NCI-H526 treated with DMSO at 0.1 percent for 48 hours (cell line): Measurements from ENCODE around the gene CLSTN2.
A peak's percentile ranks its signal among the peaks of the same experiment; 100 is the strongest.

Experiments
- DNase-seq: peaks from one replicate; lab custom pipeline; 2025; lab: John Stamatoyannopoulos, UW

The CLSTN2 gene

DNA sequence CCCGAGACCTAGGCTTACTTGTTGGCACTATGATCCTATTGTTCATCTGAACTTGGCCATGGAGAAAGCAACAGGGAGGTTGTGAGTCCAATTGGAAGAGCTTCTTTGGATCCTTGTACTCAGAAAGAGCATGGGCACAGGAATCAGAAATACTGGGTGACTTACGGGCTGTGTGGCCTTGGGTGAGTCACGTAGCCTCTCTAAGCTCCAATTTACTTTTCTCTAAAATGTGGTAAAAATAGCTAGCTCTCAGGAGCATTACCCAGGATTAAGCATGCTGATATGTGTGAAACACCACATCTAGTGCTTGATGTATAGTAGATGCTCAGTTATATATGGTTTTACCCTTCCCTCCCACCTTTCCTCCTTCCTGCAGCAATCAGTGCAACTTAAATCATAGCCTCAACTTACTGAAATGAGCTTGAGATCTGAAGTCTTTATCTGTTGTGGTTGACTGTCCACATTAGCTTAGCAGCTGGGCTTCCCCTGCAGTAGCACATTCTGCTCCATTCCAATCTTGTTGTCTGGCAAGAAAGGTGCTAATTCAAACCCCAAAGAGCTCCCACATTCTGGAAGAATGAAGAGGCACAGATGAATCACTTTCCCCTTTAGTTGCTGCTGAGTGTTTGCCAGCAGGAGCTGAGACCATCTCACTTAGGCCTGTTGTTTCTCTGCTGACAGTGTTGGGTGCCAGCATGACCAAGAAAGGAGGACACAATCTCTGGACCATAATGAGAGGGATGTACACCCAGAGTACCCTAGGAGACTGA is 443.8 kb downstream of the CLSTN2 start:
- no peak for DNase-seq

DNA sequence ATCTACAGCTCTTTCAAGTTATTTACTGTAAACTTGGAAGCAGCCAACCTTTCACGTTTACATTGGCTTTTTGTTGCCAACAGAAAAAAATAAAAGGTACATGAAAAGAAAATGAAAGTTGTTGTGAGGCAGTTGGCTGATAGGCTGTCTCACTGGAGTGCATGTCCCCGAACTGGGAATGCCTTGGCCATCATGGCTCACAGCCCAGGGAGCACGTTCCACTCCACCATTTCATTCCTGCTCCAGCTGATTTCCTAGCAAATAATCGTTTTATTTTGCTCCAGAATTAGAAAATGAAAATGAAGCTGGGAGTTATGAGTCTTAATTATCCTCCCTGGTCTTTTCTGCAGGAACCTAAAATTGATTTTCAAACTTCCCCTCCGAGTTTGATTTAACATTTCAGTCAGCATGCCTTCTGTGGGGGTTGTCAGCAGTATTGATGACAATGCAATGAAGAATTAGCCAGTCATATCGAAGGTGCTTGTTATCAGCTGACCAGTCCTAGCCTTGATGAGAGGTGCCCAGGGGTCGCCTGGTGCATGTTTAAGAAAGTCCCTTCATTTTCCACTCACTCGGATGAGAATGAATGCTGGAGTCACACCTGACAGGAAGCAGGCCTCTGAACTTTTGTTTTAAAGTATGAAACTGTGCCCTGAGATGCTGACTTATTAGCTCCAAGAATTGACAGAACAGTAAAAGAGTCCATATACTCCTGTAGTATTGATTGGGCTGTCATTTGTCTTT is 449.2 kb downstream of the CLSTN2 start:
- no peak for DNase-seq

DNA sequence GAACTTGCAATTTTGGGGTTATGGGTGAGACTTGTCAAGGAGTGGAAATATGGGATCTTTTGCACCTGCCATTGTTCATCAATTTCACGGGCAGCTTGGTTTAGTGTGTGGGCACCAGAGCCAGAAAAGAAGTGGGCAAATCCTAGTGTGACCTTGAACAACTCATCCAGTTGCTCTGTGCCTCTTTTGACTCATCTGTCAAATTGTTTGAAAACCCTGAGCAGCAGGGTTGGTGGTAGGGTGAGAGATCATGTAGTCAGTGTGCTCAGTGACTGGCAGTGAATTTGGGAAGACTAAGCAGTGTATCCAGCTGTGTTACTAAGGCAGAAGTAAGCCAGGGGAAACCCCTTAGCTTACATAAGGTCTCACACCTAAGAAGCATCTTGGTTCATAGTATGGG is 449.9 kb downstream of the CLSTN2 start:
- DNase-seq: no peak

DNA sequence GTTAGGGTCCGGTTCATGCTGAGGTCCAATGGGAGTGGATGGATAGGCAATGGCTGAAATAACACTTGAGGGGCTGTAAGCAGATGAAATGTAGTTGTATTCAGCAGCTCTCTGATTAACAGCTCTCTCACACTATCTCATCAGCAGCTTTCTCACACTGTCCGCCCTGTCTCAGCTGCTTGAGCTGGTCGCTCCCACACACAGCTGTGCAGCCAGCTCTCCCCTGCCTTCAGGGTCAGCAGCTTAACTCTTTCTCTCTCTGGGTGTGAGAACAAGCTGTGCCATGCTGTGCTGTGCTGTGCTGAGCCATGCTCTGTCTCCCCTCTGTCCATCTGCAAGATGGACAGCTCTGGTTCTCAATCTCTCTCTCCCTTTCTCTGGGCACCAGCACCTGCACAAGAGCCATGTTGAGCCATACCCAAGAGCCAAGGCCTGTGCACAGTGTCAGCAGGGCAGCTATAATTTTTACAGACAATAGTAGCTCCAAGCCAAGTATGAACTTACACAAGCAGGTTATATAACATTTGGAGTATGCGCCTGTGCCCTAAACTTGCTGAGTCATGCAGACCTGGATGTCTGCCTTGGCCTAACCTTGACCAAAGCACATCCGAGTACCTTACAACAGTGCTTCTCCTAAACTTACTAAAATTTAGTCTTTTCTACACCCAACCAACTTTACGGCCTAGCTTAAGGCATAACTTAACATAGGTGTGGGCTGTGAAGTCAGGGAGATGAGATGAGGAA is 451.5 kb downstream of the CLSTN2 start:
- no peak for DNase-seq

DNA sequence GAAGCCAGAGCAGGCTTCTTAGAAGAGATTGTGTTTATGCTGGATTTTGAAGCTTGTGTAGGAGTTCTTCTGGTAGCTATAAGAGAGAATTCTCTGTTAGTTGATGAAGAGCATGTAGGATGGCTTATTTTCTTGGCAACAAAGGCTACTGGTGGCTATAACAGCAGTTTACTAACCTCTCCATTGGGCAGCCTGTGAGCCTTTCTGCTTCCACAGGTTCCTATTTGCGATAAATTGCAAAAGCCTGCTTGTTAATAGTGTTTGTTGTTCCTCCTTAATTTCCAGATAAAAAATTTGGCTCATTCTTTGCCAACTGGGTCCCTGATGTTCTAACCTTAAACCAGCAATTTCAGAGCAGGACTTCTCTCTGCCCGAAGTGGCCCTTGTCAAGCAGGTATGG is 452.3 kb downstream of the CLSTN2 start:
- no peak for DNase-seq

DNA sequence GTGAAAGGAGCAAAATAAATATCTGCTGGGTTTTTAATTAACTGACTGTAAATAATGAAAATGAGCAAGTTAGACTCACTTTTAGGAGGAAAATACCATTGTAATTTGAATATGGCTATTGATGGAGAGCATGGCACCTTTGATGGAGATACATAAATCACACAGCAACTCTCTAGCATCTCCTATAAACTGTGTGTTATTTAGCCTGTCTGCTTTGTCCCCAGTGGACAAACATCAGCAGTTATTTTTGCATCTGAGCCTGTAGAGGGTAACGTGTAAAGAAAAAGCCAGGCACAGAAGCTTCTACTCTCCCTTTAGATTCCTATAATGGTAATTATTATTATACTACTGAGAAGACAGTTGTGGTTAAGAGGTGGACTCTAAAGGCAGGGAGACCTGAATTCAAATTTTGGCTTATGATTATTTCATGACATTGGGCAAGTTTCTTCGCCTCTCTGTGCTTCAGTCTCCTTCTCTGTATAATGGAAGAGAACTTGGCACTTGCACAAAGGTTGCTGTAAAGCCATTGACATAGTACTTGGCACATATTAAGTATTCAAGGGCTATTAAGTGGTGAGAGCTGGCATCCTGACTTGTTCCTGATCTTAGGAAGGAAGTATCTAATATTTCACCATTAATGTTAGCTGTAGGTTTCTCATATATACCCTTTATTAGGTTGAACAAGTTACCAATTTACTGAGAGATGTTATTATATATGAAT is 453.4 kb downstream of the CLSTN2 start:
- no peak for DNase-seq

DNA sequence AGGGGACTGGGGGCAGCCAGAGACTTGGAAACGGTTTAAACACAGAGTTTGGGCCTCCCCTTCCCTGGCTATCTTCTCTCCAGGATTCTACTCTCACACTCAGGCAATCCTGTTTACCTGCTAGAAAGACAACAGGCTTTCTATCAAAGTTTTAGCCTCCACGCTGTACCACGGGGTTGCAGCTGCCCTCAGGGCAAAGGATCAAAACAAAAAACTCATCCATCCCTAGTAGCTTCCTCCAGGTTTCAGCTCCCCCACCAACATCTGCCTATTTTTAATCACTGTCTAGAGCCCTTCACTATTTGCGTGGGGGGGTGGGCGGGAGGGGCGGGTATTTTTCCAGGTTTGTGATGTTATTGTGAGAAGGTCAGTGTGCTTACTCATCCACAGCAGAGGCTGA is 456.1 kb downstream of the CLSTN2 start:
- DNase-seq: no peak

DNA sequence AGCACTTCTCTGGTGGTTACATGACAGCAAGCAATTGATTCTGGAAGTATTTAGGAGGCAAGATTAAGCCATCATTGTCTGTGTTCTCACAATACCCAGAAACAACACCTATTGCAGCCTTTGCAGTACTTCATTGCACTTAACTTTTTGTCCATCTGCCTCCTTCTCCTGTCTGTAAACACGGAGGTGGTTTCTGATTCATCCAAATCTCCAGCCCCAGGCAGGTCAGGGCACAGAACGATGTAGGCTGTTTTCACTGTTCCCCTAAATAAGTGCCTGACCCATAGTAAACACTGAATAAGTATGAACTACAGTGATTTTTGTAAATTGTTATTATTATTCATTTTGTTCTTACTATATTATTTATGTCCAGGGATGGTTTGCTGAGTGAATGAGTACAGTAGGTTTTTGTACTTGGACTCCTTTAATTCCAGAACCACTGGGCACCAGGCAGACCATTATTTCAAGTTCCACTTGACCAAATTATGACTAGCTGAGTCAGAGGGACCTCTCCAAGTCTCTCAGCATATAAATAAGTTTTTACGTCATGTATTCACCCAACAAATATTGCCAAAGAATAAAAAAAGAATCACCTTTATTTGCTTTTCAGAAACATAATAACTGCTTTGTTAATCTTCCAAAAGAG is 459.6 kb downstream of the CLSTN2 start:
- DNase-seq: no peak

DNA sequence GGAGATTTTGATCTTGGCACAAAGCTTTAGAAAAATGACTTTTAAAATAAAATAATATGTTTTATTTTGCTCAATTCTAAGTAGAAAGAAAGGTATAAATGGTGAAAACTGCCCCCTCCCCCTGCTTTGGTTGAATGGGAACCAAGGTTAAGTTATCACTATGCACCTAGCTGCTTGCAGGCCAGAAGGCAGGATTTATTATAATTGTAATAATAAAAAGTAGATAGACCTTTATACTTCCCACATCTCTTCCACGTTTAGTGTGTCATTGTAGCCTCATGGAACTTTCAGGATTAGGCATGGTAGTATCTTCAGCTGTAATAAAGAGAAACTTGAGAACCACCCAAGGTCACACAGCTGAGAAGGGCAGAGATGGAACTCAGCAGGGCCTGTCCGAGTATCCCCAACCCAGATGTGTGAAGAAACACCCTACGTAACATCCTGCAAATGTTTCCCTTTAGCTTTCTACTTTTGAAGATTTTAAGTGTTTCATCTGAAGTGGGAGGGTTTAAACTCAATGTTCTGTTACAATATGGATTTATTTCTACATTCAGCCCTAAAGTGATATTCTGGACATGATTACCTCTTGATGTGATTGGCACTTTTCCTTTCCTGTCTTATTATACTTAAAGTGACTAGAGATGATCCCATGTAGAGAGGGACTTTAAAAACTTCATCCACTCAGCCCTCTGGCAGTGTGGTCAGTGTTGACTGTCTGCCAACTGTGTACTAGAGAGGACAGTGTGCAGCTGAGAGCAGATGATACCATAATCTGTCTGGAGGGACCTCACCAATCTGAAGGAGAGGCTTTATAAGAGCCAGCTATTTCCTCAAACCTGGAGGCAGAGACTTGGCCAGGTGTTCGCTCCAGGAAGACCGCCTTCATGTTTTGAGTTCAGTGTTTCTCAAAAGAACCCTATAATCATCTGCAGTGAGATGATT is 460.4 kb downstream of the CLSTN2 start:
- DNase-seq: no peak

DNA sequence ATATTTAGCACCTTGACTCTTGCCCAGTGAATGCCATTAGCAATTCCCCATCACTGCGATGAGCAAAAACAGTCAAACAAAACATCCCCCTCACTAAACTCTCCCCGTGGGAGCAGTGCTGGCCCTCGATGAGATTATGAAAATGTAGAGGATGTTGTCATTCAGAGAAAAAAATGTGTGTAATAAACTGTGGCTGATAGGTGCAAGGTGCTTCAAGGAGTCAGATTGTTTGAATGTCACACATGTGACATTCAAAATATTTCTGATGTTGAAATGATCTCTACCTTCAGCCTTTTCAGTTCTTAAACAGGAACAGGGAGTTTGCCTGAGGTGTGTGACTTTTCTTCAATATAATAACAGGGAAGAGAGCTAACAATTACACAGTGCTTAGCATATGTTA is 461.1 kb downstream of the CLSTN2 start:
- no peak for DNase-seq

DNA sequence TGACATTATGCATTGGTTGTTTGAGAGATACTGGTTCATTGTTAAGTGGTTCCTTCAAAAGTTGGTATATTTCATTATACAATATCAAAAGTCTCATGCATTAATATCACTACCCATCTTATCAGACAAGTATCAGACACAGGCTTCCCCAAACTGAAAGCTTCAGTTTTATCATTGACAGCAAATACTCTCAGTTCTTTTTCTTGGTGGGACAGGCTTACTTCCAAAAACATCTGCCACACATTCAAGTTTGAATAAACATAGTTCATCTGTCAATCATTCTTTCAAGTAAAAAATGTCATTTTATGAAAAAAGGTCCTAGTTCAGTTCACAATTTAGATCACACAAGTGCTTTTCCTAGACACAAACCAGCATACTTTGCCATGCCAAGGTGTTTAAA is 462.9 kb downstream of the CLSTN2 start:
- DNase-seq: no peak

DNA sequence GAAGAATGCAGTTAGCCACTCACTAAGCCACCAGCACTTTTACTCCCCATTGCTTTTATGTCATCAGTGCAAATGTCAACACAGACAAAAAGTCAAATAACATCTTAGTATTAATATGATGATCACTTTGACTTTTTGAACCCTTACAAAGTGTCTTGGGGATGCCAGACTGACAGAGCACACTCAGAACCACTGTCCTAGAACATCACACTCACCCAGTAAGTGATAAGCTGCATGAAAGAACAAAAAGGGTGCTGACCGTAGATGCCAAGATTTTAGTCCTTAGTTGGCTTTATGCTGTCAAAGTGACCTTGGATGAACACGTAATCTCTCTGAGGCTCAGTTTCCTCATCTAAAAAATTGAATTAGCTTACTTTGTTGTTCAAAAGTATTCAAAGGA is 463.4 kb downstream of the CLSTN2 start:
- no peak for DNase-seq

DNA sequence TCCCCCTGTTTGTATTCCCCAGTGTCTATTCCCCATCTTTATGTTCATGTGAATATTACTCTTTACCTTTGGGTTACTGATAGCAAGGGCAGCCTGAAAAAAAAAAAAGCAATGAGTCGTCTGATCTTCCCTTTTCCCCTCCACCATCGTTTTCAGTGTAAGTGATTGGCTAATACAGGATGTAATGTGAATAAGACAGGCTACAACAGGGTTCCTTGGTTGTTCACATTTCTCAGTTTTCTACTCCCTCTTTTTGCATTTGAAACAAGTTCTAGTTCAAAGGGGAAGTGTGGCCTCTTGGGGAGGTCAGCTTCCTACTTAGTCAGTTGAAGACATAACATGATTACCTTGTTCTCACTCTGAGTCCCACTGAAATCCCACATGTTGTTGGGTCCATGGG is 464.9 kb downstream of the CLSTN2 start:
- DNase-seq: no peak

DNA sequence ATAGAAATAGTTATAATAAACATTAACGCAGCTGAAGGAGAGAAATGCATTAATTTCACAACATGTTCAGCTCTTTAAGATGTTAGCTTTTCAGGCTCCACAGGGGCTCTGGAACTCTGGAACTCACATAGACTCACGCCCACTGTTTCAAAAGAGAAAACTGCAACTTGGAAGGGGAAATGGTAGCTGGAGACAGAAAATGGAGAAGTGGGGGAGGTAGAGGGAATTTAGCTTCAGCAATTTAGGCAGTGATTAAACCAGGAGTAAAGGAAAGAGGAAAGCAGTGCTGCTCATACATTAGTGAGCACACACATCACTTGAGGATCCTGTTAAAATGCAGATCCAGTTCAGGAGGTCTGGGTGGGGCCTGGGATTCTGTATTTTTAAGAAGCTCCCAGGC is 468.1 kb downstream of the CLSTN2 start:
- no peak for DNase-seq

DNA sequence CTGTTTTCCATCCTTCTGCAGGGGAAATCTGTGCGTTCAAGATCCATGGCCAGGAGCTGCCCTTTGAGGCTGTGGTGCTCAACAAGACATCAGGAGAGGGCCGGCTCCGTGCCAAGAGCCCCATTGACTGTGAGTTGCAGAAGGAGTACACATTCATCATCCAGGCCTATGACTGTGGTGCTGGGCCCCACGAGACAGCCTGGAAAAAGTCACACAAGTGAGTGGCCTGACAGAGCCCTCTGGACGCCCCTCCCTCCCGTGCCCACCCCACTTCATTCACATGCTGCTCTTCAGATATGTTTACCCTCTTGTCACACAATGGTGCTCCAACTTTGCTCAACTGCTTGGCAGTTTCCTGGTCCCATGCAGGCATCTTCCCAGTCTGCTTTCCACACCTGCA is 468.6 kb downstream of the CLSTN2 start:
- no peak for DNase-seq

DNA sequence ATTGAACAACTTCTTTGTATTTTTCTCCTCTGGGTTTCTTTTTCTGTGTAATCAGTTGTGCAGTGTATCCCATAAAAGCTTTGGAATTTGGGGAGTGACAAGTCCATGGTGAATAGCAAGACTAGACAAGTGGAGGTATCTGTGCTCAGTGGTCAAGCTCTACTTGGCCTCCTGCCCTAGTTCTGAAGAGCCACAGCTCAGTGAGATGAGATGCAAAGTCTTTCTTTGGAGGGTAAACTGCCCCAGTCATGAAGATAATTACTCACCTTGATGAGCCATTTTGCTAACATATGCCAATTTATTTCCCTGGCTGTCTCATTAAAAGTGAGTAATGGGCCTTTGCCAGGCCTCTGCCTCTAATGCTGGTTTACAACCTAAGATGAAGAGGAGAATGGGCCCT is 471.7 kb downstream of the CLSTN2 start:
- peak; percentile 80 for DNase-seq

DNA sequence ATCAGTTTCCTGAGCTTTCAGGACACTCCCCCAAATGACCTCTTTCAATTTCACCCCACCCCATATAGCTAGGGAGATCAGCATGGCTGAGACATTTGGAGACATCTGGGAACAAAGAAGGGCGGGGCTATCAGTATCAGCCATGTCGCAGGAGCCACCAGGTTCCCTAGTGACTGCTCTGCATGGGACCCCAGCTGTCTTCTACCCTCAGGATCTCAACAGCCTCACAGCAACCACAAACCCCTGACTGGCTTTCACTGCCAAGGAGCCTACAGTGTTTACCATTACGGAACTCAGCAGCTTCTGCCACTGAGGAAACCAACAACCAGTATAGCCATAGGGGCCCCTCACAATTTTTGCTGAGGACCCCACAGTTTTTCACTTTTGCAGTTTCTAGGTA is 473.3 kb downstream of the CLSTN2 start:
- no peak for DNase-seq

DNA sequence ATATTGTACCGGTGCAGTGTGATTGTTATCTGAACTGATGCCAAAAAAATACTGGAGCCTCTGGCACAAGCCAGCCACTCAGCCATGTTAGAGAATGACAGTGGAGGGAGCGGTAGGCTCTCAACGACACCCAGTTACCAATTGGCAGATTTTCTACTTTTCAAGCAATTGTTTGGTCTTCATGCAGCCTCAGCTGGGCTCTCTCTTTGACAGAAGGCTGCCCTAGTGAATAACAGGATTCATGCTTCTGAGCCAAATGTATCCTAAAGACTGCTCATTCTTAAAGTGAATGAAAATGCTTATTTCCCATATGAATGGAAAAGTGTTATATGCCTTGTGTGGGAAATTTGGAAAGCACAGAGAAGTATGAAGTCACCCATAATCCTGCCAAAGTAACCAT is 481.7 kb downstream of the CLSTN2 start:
- no peak for DNase-seq

DNA sequence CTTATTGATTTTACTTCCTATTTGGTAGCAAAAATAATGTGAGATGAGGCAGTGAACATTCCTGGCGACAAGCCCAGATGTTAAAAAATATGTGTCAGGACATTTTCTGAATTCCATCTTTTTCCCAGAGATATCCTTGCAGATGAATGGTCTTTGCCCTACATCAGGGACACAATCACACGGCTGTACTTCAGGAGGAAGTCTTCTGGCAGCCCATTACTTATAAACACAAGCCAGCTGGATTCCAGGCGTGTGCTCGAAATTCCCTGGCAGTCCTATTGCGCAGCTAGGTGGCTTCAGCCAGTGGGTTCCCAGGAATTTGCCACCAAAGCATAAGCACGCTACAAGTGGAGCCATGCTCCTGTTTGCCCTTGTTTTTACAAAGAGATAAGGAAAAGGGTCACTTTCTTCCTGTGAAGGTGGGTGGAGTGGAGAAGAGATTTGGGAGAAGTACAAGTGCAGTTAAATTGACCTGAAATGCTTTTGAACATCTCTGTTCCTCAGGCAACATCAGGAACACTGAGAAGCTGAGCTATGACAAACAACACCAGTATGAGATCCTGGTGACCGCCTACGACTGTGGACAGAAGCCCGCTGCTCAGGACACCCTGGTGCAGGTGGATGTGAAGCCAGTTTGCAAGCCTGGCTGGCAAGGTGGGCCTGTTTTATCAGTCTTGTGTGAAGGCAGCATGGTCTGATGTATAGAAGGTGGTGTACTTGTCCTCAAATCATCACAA is 485.8 kb downstream of the CLSTN2 start:
- no peak for DNase-seq

DNA sequence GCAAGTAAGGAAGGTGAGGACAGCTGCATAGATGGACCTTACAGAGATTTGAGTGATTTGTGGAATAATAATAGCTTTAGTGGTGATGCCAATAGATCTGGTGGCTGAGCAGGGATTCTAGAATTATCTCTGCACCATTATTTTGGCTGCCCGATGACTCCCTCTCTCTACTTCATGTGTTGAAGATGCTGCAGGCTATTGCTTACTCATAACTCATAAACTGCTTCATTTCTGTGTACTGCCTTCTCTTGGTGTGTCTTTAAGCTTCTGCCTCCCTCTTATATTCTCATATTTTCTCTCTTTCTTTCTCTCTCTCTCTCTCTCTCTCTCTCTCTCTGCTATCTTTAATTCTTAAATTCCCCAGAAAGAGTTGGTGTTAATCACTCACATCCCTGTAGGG is 486.9 kb downstream of the CLSTN2 start:
- no peak for DNase-seq
